ENCODE measurements around the gene CEP152. TPM values are rescaled to one million over a fixed set of nuclear protein-coding genes. Genes with fewer than 3 reads are reported as not detected.

The CEP152 gene
- total RNA-seq, 1 experiment from 2014 or later: 6.4 TPM

DNA sequence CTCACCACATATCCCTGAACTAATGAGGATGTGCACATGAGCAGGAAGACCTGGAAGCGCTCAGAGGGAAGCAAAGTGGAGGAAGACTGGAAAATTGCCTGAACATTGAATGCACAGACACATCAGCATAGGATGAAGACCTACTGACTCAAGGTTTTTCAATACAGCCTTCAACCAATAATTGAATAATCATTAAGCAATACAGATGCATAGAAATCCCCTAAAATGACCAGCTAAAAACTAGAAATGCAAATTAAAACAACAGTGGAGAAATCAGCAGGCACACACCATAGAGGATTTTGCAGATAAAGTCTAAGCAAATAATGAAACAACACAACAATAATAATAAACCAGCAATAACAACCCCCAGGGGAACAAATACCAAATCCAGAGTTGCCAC lies 80.4 kb downstream of the CEP152 start:
- DNase-seq (ENCODE audit: low read depth, low spot score): no peak
- in situ Hi-C loops (cut with HindIII; ENCODE audit: low pct_unique_long_range_greater_than_20kb, low sequenced_read_pairs): no loop called here

DNA sequence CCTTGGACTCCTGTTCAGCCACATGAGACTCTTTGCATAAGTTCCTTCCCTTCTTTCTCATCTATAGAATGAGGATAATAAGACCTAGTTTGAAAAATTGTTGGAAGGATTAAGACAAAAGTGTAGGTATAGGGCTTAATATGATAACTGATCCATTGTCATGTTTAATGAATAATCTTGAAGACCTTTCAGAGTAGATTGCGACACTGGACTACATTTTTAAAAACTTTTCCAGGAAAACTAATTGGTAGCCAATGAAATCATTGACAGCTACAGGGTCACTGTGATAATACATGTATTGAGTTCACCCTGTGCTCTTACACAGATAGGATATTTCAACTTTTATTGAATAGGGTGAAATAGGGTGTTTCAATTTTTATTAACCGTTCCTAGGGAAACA lies 86.9 kb downstream of the CEP152 start:
- DNase-seq (ENCODE audit: low read depth, low spot score): no peak
- in situ Hi-C loops (cut with HindIII; ENCODE audit: low pct_unique_long_range_greater_than_20kb, low sequenced_read_pairs): no loop called here

DNA sequence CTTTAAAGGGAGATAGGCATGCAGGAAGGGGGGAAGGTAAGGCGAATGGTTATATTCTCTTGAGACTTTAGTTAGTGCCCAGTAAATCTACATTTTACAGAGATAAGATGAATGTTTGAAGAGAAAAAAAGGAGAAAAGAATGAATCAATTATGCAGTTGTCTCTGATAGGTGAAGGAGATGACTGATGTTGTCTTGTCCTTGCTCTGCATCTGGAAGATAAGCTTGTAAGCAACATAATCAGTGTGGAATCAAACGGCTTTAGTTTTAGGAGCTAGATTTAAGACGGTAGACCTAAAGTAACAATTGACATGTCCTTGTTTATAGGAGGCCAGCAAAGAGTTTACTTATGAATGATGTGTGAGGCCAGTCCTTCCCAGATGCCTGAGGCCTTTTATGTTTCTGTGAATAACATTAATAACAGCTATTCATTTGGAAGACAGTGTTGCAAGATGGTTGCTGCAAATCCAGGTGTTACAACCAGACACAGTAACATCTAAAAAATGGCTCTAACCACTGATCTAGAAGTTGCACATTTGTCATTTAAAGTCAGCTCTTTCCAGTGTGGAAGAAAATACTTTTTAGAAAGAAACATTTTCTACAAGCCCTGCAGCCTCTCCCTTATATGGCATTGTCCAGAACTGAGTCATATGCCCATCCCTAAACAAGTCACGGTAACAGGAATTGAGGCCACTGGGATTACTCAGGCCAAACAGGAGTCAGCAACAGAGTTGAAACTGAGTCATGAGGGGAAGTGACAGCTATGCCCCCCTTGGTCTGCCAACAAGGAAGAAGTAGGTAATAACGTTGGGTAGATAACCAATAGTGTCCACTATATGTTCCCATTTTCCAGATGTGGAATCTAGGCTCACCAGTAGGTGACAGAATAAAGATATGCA lies 87.9 kb downstream of the CEP152 start:
- no peak for DNase-seq (ENCODE audit: low read depth, low spot score)
- in situ Hi-C loops (cut with HindIII; ENCODE audit: low pct_unique_long_range_greater_than_20kb, low sequenced_read_pairs): no loop called here

DNA sequence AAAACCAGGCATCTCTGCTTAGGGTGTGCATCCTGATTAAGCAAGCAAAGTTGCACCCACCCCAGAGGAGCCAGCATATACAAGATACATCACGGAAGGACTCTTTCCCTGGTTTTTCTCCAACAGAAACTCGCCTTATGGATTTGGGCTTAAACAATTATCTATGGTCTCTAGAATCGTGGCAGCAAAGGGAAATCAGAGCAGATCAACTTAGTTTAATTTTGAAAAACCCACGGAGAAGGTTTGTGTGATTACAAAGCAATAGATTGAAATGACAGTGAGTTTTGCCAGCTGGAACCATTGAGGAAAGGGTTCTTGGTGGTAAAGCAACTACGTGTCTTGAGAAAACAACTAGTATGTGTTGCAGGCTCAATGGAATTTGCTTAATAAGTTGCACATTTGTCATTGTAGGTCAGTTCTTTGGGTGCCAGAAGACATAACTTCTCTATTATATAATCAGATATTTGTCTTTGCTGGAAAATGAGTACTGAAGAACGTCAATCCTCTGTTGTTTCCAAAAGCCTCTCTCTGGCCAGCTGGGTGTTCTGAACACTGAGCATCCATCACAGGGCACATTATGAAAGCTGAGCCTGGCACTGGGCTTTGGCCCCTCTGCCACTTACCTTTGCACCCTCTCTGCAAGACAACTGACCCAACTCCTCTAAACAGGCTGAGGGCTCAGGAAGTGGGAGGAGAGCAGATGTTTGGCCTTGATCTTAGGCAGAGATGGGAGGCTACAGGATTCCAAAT lies 89.6 kb downstream of the CEP152 start:
- in situ Hi-C loops (cut with HindIII; ENCODE audit: low pct_unique_long_range_greater_than_20kb, low sequenced_read_pairs): no loop called here
- no peak for DNase-seq (ENCODE audit: low read depth, low spot score)

DNA sequence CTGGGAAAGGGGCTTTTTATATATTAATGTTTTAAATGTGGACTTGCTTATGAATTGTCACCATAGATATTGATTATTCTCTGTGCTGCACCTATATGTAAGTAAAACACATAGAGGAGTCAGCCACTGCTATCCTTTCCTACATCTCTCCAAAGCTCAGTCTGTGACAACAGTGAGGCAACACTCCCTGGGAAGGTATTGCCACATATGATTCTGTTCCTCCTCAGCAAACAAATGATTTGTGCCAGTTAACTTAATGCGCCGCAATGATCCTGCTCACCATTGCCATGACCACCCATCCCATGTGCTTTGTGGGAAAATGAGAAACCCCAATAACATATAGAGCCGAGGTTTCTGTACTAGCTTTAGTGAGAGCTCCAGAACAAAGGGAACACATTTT lies 90.2 kb downstream of the CEP152 start:
- in situ Hi-C loops (cut with HindIII; ENCODE audit: low pct_unique_long_range_greater_than_20kb, low sequenced_read_pairs): no loop called here
- no peak for DNase-seq (ENCODE audit: low read depth, low spot score)

DNA sequence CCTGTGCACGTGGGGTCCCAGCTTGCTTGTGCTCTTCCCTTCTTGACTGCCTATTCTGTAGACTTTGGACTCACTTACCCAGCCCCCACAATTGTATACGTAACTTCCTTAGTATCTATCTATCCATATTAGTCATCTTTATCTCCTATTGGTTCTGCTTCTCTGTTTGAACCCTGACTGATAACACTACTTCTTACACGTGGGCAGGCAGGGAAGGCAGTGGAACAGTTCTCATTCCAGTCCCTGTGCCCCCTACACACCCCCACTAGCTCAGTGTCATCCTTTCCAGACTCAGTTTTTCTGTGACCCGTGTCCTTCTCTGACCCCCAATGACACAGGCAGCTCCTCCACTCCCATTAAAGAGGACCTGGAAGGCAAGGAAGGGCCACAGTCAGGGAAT lies 91.2 kb downstream of the CEP152 start:
- in situ Hi-C loops (cut with HindIII; ENCODE audit: low pct_unique_long_range_greater_than_20kb, low sequenced_read_pairs): no loop called here
- DNase-seq (ENCODE audit: low read depth, low spot score): no peak

DNA sequence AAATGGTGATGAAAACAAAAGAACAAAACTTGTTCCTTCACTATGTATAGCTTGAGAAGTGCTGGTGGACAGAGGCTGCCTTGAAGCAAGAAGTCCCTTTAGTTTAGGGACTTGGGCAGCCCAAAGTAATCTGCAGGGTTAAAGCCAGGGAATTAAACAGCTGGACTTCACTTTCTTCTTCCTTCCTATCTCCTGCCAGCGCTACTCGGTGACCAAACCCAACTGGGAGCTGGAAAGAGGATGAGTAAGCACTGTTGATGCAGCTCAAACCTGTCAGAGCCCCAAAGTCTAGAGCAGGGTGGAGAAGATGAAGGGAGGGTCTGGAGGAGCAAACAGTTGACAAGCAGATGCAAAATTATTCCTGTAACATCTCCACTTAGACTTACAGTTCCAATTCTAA lies 92.2 kb downstream of the CEP152 start:
- in situ Hi-C loops (cut with HindIII; ENCODE audit: low pct_unique_long_range_greater_than_20kb, low sequenced_read_pairs): no loop called here

DNA sequence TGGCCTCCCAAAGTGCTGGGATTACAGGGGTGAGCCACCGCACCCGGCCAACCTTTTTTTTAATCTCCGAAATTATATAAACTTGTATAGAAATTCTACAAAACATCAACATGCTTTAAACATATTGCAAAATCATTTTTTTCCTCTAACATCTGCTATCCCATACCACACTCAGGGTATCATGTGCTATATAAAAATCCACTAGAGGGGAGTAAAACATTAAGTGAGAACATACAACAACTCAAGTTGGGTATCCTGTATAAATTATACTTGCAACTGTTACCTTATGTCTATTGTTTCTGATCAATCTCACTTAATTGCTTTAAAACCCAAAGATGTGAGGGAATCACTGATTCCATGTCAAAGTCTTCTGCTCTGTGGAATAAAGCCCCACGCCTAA lies 93.4 kb downstream of the CEP152 start:
- peak; percentile 5 for DNase-seq (ENCODE audit: low read depth, low spot score)
- in situ Hi-C loops (cut with HindIII; ENCODE audit: low pct_unique_long_range_greater_than_20kb, low sequenced_read_pairs): no loop called here

More for the DNA sequence above, 92.2 kb downstream of the CEP152 start:
- DNase-seq (ENCODE audit: low read depth, low spot score): no peak

DNA sequence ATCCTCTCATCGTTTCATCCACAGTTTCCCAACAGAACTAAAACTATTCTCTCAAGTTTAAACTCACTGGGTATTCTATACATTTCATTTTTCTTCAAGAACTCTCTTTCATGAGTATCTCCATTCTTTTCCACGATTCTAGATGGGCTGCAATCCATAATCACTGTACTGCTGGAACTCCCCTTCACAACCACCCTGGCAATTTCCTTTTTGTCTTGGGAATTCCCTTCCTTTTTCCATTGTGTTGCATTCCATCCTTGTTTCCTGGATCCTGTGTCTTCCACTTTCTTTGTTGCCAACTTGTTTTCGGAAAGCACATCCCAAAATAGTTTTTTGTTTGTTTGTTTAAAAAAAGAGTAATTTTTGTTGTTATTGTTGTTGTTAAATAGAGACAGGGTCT lies 98.3 kb downstream of the CEP152 start:
- in situ Hi-C loops (cut with HindIII; ENCODE audit: low pct_unique_long_range_greater_than_20kb, low sequenced_read_pairs): no loop called here
- DNase-seq (ENCODE audit: low read depth, low spot score): no peak

DNA sequence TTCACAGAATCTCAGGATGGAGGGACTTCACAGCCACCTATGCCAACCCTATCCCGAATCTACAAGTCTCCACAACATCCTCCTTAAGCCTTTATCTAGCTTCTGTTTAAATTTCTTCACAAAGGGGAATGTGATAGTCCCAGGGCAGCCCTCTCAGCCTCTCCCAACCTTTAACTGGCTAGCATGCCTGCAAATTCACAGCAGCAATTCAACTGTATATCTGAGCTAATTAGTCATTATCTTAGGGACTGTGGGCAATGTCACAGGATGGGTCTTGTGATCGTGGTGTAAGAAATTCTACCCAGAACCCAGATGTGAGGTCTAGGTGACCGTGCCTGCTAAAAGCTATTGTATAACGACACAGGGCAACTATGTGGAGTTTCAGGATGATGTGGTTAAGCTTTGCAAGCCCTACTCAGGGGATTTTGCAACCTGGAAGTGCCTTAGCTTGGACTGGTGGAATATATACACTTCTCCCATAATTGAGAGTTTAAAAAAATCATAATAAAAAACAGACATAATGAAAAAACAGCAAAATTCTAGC lies 99.8 kb downstream of the CEP152 start:
- no peak for DNase-seq (ENCODE audit: low read depth, low spot score)
- in situ Hi-C loops (cut with HindIII; ENCODE audit: low pct_unique_long_range_greater_than_20kb, low sequenced_read_pairs): no loop called here

DNA sequence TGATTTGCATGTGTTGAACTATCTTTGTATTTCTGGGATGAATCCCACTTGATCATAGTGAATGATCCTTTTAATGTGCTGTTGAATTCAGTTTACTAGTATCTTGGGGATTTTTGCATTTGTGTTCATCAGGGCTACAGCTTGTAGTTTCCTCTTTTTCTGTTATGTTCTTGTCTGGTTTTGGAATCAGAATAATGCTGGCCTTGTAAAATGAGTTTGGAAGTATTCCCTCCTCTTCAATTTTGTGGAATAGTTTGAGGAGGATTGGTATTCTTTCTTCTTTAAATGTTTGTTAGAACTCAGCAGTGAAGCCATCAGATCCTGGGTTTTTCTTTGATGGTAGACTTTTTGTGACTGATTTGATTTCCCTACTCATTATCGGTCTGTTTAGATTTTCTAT lies 102.2 kb downstream of the CEP152 start:
- in situ Hi-C loops (cut with HindIII; ENCODE audit: low pct_unique_long_range_greater_than_20kb, low sequenced_read_pairs): no loop called here
- DNase-seq (ENCODE audit: low read depth, low spot score): no peak

DNA sequence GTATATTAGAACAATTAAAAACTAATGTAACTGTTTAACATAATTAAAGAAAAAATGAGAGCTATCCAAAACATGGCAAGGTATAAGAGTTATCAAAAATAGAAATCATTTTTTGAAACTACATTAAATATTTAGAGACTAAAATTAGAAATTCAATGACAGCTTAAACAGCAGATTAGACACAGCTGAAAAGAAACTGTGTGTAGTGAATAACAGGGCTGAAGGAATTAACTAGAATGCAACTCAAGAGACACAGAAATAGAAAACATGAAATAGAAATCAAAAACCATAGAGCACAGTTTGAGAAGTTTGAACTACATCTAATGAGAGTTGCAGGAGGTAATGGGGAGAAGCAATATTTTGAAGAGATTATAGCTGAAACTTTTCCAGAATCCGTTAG lies 105.5 kb downstream of the CEP152 start:
- in situ Hi-C loops (cut with HindIII; ENCODE audit: low pct_unique_long_range_greater_than_20kb, low sequenced_read_pairs): no loop called here
- no peak for DNase-seq (ENCODE audit: low read depth, low spot score)

DNA sequence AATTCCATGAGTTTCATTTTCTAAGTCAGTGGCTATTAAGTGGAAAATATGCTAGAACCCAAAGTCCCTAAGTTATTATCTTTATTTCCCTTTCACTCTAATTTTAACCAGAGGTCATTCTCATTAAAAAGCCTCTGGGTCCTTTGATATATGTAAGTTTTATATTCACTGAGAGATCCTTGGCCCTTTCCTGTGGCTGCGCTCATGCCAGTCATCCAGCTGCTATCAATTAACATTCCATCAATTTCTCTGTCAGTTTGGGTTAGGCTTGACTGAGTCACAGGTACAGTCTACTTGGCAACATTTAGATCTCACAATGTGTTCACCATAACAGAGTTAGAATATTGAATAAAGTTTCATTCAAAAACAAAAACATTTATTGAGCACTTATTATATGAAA lies 107.3 kb downstream of the CEP152 start:
- in situ Hi-C loops (cut with HindIII; ENCODE audit: low pct_unique_long_range_greater_than_20kb, low sequenced_read_pairs): no loop called here
- no peak for DNase-seq (ENCODE audit: low read depth, low spot score)

DNA sequence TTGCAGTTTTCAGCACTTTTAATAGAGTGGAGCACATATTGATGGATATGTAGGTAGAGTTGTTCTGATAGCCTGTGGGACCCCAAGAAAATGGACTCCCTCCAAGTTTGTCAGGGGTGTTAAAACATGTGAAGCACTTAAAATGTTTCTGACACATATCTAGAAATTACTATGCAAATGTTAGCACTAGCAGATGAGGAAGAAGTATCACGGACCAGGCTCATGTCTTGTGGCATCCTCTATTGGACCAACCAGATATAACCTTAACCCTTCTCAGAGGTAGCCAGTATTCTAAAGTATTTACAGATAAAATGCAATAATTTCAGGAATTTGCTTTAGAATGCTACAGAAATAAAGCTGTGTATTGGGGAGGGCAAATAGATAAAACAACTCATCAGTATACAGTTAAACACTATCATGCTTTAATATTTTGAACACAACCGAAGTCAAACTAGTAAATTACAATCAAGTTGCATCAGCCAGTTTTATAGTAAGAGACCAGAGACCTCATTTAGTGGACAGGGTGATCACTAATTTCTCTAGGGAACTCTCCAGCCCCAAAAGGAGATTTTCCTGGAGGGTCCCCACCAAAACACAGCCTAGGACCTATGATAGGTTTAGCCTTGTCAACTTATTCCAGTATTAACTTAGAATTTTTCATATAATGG lies 108.2 kb downstream of the CEP152 start:
- DNase-seq (ENCODE audit: low read depth, low spot score): no peak

DNA sequence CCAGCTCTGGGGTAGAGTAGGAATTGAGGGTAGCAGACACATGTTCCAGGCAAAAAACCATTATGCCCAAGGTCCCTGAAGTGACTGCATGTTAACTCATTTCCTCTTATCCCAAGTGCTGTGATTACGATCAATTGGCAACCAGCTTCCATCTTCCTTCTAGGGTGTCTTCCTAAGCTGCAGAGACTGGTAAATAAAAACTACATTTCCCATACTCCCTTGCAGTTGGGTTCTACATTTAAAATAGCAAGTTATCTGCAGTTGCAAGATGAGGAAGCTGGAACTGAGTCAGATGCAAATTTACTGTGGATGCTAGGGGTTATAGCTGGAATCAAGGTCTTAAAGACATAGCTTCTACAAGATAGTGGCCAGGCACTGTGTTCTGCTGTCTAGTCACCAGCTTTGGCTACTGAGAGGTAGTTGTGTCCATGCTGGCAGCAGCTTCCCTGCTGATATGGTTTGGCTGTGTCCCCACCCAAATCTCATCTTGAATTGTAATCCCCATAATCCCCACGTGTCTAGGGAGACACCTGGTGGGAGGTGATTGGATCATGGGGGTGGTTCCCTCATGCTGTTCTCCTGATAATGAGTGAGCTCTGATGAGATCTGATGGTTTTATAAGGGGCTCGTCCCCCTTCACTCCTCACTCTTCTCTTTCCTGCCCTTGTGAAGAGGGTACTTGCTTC lies 114.1 kb downstream of the CEP152 start:
- in situ Hi-C loops (cut with HindIII; ENCODE audit: low pct_unique_long_range_greater_than_20kb, low sequenced_read_pairs): no loop called here
- no peak for DNase-seq (ENCODE audit: low read depth, low spot score)

More for the DNA sequence above, 108.2 kb downstream of the CEP152 start:
- in situ Hi-C loops (cut with HindIII; ENCODE audit: low pct_unique_long_range_greater_than_20kb, low sequenced_read_pairs): no loop called here

DNA sequence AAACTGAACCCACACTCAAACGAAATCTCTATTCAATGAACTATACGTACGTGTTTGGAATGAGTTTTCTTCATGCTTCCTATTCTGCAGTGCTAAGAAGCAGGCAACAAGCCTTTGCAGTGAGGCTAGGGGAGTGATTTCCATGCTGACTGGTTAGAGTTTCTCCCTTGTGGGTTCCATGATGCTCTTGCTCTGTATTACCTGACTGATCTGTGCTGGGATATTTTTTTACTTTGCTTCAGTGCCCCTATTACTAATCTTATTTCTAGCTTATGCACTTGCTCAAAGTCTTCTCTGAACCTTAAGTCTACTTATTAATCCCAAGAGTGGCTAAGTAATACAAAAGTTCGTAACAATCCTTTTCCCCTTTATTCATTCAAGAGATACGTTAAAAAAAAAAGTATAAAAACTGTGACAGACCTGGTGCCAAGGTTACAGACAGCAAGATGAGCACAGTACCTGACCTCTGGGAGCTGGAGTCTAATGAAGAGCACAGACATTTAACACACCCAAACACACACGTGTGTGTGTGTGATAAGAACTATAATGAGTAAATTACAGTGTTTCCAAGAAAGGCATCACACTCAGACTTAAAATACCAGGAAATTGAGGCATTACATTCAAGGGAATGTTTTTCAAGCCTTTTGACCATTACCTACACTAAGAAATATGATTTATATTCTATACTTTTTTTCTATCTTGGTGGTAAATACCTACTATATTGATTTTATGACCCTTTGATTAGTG lies 114.9 kb downstream of the CEP152 start:
- DNase-seq (ENCODE audit: low read depth, low spot score): no peak

More for the DNA sequence above, 114.9 kb downstream of the CEP152 start:
- in situ Hi-C loops (cut with HindIII; ENCODE audit: low pct_unique_long_range_greater_than_20kb, low sequenced_read_pairs): no loop called here

Data from SK-MEL-5 (cell line).